A549 (cell line): Measurements from ENCODE around the gene OSTC. TPM values are rescaled to one million over a fixed set of nuclear protein-coding genes. Genes with fewer than 3 reads are reported as not detected.

Experiments used
- ATAC-seq, 2 experiments: fragments of 200-7000 bp in 1 of 2; fragments of >200 bp in 1 of 2; cut with Nextera tagmentation in 1 of 2; cut with Tn5 transposase in 1 of 2; 3 replicates each; pipeline versions ENCODE4 v1.8.0 to v1.9.1; 2018 to 2020; ENCODE audit warnings: mild to moderate bottlenecking in 1 of 2, moderate library complexity in 1 of 2
- CTCF ChIA-PET: fragments of 300-600 bp; sonication (Branson Sonifier 250); formaldehyde crosslinking; extraction: SDS; loops from one replicate; lab custom pipeline; 2021; ENCODE audit warnings: antibody characterized with exemption, inconsistent platforms; lab: Yijun Ruan, JAX
- POLR2A ChIA-PET: fragments of 350-600 bp; formaldehyde crosslinking; extraction: SDS; loops from one replicate; lab custom pipeline; 2021; ENCODE audit warnings: antibody characterized with exemption, inconsistent platforms; lab: Yijun Ruan, JAX
- DNase-seq, 2 experiments: peaks; one replicate each; pipeline versions ENCODE4 v3.0.0 to v3.0.0-alpha.2; 2011 to 2016; ENCODE audit warnings: low read depth in 1 of 2, low spot score in 1 of 2
- FAIRE-seq: peaks from 2 replicates; lab custom pipeline; 2011; peaks lifted over from hg19 to GRCh38; lab: Jason Lieb, UNC
- H3K27ac ChIP-seq, 2 experiments: fragments of >200 bp; sonication (Bioruptor Twin); formaldehyde crosslinking; 3 replicates each; pipeline ENCODE4 v1.5.1; 2016 to 2017
- H3K4me1 ChIP-seq: fragments of >200 bp; sonication (Bioruptor Twin); formaldehyde crosslinking; 3 replicates; pipeline ENCODE4 v1.6.1; 2016
- H3K4me2 ChIP-seq: fragments of >200 bp; sonication (Bioruptor Twin); formaldehyde crosslinking; 3 replicates; pipeline ENCODE4 v1.6.1; 2016
- H3K4me3 ChIP-seq: fragments of >200 bp; sonication (Bioruptor Twin); formaldehyde crosslinking; 3 replicates; pipeline ENCODE4 v1.5.1; 2016
- H3K9me3 ChIP-seq: fragments of >200 bp; sonication (Bioruptor Twin); formaldehyde crosslinking; 3 replicates; pipeline ENCODE4 v1.6.1; 2016
- BHLHE40 ChIP-seq: IDR thresholded peaks from 2 replicates; pipeline ENCODE4 v1.6.1; 2012; ENCODE audit warnings: low read depth, low read length, inconsistent platforms
- CBX8 ChIP-seq: fragments of 200-600 bp; sonication (generic); IDR thresholded peaks from 2 replicates; pipeline ENCODE4 v1.6.1; 2016
- CHD2 ChIP-seq: fragments of 150-350 bp; IDR thresholded peaks from 2 replicates; pipeline ENCODE4 v1.6.1; 2014; ENCODE audit warnings: low read length; ENCODE audit not compliant: partially characterized antibody
- ELK1 ChIP-seq: fragments of 150-350 bp; IDR thresholded peaks from 2 replicates; pipeline ENCODE4 v1.6.1; 2014; ENCODE audit warnings: low read depth, mild to moderate bottlenecking, low read length
- FOXS1 ChIP-seq: fragments of 250-450 bp; sonication (Bioruptor Pico); IDR thresholded peaks from 2 replicates; pipeline ENCODE4 v1.5.0; 2020; ENCODE audit warnings: mild to moderate bottlenecking, moderate library complexity
- HMGXB4 ChIP-seq: fragments of 250-450 bp; sonication (Bioruptor Pico); IDR thresholded peaks from 2 replicates; pipeline ENCODE4 v1.5.0; 2021; ENCODE audit warnings: mild to moderate bottlenecking, moderate library complexity, borderline replicate concordance
- HOXB13 ChIP-seq: fragments of 250-450 bp; sonication (Bioruptor Pico); IDR thresholded peaks from 2 replicates; pipeline ENCODE4 v1.5.0; 2020; ENCODE audit warnings: low read depth, mild to moderate bottlenecking, moderate library complexity
- HOXB5 ChIP-seq: fragments of 250-450 bp; sonication (Bioruptor Pico); IDR thresholded peaks from 2 replicates; pipeline ENCODE4 v1.5.0; 2020; ENCODE audit warnings: mild to moderate bottlenecking, moderate library complexity
- MYC ChIP-seq: IDR thresholded peaks from 2 replicates; pipeline ENCODE4 v1.6.1; 2012; ENCODE audit warnings: mild to moderate bottlenecking, inconsistent platforms, low read length, improper control_type of control experiment, borderline replicate concordance
- NPAS2 ChIP-seq: fragments of 250-450 bp; sonication (Bioruptor Pico); IDR thresholded peaks from 2 replicates; pipeline ENCODE4 v1.8.0; 2022; ENCODE audit warnings: mild to moderate bottlenecking, moderate library complexity, borderline replicate concordance
- POLR2A ChIP-seq: IDR thresholded peaks from 2 replicates; pipeline ENCODE4 v1.6.1; 2012; ENCODE audit warnings: mild to moderate bottlenecking, low read length
- RARB ChIP-seq: fragments of 250-450 bp; sonication (Bioruptor Pico); IDR thresholded peaks from 2 replicates; pipeline ENCODE4 v1.8.0; 2021; ENCODE audit warnings: mild to moderate bottlenecking, moderate library complexity
- RCOR1 ChIP-seq: fragments of 150-350 bp; IDR thresholded peaks from 2 replicates; pipeline ENCODE4 v1.6.1; 2014; ENCODE audit warnings: antibody characterized with exemption, low read length, low read depth
- REST ChIP-seq: fragments of 200-600 bp; sonication (generic); IDR thresholded peaks from 2 replicates; pipeline ENCODE4 v1.6.1; 2016; ENCODE audit warnings: antibody characterized with exemption, mild to moderate bottlenecking, moderate library complexity
- SMC3 ChIP-seq: fragments of >200 bp; sonication (Bioruptor Twin); formaldehyde crosslinking; IDR thresholded peaks from 3 replicates; pipeline ENCODE4 v1.6.1; 2018; ENCODE audit warnings: inconsistent platforms
- SREBF2 ChIP-seq: fragments of 450-650 bp; IDR thresholded peaks from 2 replicates; pipeline ENCODE4 v1.6.1; 2014; ENCODE audit warnings: mild to moderate bottlenecking, moderate library complexity
- USF2 ChIP-seq: fragments of 450-650 bp; IDR thresholded peaks from 2 replicates; pipeline ENCODE4 v1.6.1; 2014; ENCODE audit warnings: antibody characterized with exemption
- ZC3H11A ChIP-seq: fragments of 450-650 bp; IDR thresholded peaks from 2 replicates; pipeline ENCODE4 v1.6.1; 2014; ENCODE audit warnings: antibody characterized with exemption, mild to moderate bottlenecking
- WGBS: methylation state at CpG from one replicate; pipeline ENCODE4 v1.1.6; 2017; ENCODE audit errors: missing lambda C conversion rate; 5-methylcytosine and 5-hydroxymethylcytosine counted together
- polyA plus RNA-seq, 4 experiments: library from polyadenylated mRNA; depleted of rRNA in 3 of 4; stranded (reverse); fragments of >200 nt; fragmentation: RNase III in 1 of 4; extraction: RNeasy Plus Mini Kit Qiagen cat#74134 plus additional on column Dnase treatment in 1 of 4; gene quantifications; 2 replicates in 3 of 4; 3 replicates in 1 of 4; pipeline ENCODE4 v1.2.3, GENCODE V29; 2011 to 2017
- TF ChIP-seq, protein P1 (sequence below): fragments of >200 bp; sonication (Bioruptor Twin); formaldehyde crosslinking; IDR thresholded peaks from 3 replicates; pipeline ENCODE4 v1.5.1; 2016
- TF ChIP-seq, protein P2 (sequence below): fragments of >200 bp; sonication (Bioruptor Twin); formaldehyde crosslinking; IDR thresholded peaks from 3 replicates; pipeline ENCODE4 v1.6.1; 2016
- TF ChIP-seq, protein P3 (sequence below): fragments of 250-450 bp; sonication (Bioruptor Pico); IDR thresholded peaks from 2 replicates; pipeline ENCODE4 v1.5.0; 2020; ENCODE audit warnings: low read depth, mild to moderate bottlenecking, moderate library complexity

OSTC gene
- polyA plus RNA-seq, 2 of the 4 experiments (the other 2 are of a cell fraction): 128 to 166 TPM

- TF ChIP-seq HMGXB4 (CRISPR knock-in tag): no peak
Measured at GRCh38 chr4:108685036-108685686, 34.8 kb downstream of the OSTC start (continued).

GRCh38 chr4:108690738-108691137 lies 40.3 kb downstream of the OSTC start:
- WGBS: 31% methylated on average over 1 of the region's 1 CpG
- Histone ChIP-seq H3K4me1 (no peaks in the 10 kb centered on the region), H3K9me3 (no peaks in the 10 kb centered on the region), H3K4me3 (no peak overlapping the region), H3K4me2 (no peak overlapping the region), H3K27ac (no peak overlapping the region)
- ATAC-seq (no peak), DNase-seq (no peak), FAIRE-seq (no peak)
- CTCF ChIA-PET: no interaction called here
- TF ChIP-seq FOXS1 (CRISPR knock-in tag) (no peak), SREBF2 (no peak), HOXB13 (CRISPR knock-in tag) (no peak), RARB (CRISPR knock-in tag) (no peak), ELK1 (no peak), RCOR1 (no peak), CHD2 (no peak), MYC (no peak), CBX8 (no peak), USF2 (no peak), BHLHE40 (no peak), SMC3 (no peak), POLR2A (no peak), NPAS2 (CRISPR knock-in tag) (no peak), ZC3H11A (no peak), REST (no peak), HOXB5 (CRISPR knock-in tag) (no peak)
- TF ChIP-seq, protein P1, sequence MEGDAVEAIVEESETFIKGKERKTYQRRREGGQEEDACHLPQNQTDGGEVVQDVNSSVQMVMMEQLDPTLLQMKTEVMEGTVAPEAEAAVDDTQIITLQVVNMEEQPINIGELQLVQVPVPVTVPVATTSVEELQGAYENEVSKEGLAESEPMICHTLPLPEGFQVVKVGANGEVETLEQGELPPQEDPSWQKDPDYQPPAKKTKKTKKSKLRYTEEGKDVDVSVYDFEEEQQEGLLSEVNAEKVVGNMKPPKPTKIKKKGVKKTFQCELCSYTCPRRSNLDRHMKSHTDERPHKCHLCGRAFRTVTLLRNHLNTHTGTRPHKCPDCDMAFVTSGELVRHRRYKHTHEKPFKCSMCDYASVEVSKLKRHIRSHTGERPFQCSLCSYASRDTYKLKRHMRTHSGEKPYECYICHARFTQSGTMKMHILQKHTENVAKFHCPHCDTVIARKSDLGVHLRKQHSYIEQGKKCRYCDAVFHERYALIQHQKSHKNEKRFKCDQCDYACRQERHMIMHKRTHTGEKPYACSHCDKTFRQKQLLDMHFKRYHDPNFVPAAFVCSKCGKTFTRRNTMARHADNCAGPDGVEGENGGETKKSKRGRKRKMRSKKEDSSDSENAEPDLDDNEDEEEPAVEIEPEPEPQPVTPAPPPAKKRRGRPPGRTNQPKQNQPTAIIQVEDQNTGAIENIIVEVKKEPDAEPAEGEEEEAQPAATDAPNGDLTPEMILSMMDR: no peak
- TF ChIP-seq, protein P2, sequence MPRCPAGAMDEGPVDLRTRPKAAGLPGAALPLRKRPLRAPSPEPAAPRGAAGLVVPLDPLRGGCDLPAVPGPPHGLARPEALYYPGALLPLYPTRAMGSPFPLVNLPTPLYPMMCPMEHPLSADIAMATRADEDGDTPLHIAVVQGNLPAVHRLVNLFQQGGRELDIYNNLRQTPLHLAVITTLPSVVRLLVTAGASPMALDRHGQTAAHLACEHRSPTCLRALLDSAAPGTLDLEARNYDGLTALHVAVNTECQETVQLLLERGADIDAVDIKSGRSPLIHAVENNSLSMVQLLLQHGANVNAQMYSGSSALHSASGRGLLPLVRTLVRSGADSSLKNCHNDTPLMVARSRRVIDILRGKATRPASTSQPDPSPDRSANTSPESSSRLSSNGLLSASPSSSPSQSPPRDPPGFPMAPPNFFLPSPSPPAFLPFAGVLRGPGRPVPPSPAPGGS: no peak
- TF ChIP-seq, protein P3, sequence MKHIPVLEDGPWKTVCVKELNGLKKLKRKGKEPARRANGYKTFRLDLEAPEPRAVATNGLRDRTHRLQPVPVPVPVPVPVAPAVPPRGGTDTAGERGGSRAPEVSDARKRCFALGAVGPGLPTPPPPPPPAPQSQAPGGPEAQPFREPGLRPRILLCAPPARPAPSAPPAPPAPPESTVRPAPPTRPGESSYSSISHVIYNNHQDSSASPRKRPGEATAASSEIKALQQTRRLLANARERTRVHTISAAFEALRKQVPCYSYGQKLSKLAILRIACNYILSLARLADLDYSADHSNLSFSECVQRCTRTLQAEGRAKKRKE: no peak
- TF ChIP-seq, all 56 proteins: peak for 0
- POLR2A ChIA-PET: no interaction called here
